Effector CD8-positive, alpha-beta T cell (primary cell): ENCODE data around the gene LSS.

Experiments
- DNase-seq: peaks from one replicate; lab custom pipeline; 2025; lab: John Stamatoyannopoulos, UW

Gene LSS

DNA sequence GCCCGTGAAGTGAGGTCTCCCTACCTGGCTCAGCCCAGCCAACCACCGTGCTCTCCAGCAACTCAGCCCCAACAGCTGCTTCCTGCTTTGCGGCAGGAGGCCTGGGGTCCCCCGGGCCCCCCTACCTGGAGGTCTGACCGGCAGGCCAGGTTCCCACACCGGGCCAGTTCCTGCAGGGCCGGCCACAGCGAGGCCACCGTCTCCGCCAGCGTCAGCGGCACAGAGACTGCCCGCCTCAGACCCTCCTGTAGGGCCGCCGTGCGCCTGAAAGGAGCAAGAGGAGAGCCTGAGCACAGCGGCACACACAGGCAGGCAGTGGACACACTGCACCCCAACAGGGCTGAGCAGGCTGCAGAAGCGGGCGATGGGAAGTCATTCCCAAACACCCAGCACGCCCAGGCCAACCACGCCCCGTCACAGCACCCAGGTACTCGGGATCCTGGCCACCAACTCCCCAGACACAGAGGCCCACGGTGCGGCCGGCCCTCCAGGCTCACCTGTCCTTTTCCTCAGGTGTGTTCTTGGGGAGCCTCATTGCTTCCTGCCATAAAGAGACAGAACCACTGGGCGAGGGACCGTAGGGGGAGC lies 90.1 kb downstream of the LSS start:
- no peak for DNase-seq
